ENCODE measurements around the gene POMT1.

The POMT1 gene

DNA sequence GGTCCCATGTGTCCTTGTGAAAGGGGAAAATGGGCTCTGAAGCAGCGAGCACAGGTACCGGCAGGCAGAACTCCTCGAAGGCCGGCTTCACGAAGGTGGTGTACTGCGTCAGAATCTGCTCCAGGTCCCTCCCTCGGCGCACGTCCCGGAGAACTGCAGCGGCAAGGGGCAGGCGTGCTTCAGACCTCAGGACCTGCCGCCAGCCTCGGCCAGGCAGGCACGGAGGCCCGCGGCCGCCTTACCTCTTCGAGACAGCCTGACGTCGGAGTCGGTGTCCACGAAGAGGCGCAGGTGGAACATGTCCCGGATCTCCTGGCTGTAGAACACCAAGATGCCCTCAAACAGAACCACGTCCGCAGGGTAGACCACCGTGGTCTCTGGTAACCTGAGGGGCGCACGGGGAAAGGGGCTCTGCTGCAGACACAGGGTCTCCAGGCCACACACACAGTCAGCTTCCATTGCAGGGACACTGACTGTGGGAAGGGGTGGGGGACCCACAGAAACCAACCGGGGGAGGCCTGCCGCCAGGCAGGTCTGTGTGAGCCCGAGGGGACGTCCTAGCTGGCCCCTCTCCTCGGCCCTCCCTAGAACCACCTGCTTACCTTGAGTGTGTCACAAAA is 26.3 kb downstream of the POMT1 start:
- Histone ChIP-seq H3K27ac (ENCODE audit: low read length) (no peak overlapping the region), H3K4me1 (ENCODE audit: insufficient read depth, low read length) (peaks cover 21% of the 10 kb centered on the region), H3K4me2 (ENCODE audit: insufficient read depth, low read length) (peak overlapping the region; percentile 69), H3K9ac (ENCODE audit: low read depth, low read length) (peak overlapping the region; percentile 60; the same call in 1 of the 2 replicates), H4K20me1 (ENCODE audit: insufficient read depth, low read length) (peaks cover 15% of the 10 kb centered on the region; the same call in 1 of the 2 replicates), H3K36me3 (ENCODE audit: insufficient read depth, low read length) (peaks cover 62% of the 10 kb centered on the region), H3K9me3 (ENCODE audit: insufficient read depth, low read length, severe bottlenecking) (no peaks in the 10 kb centered on the region), H3K27me3 (ENCODE audit: insufficient read depth, low read length, poor library complexity) (no peaks in the 10 kb centered on the region), H2AFZ (ENCODE audit: low read depth, low read length) (no peak overlapping the region), H3K79me2 (ENCODE audit: insufficient read depth, low read length) (peaks cover 25% of the 10 kb centered on the region), H3K4me3 (ENCODE audit: low read depth in 1 of 2, low read length in 2 of 2) (peak overlapping the region in 1 of 2 experiments; percentile 59; a peak in 1 of 4 replicates)
- DNase-seq (no peak), ATAC-seq (ENCODE audit: insufficient read depth, low read depth) (no peak)
- TF ChIP-seq EZH2 (IDR thresholded peaks at IDR 0.05; ENCODE audit: borderline replicate concordance, low read depth, low read length, severe bottlenecking) (no peak), CTCF (IDR thresholded peaks at IDR 0.05; ENCODE audit: borderline replicate concordance, extremely low read depth, low read length, poor library complexity, severe bottlenecking) (no peak)

GRCh38 chr9:131529597-131530545 is 27.2 kb downstream of the POMT1 start:
- no peak for TF ChIP-seq CTCF (IDR thresholded peaks at IDR 0.05; ENCODE audit: borderline replicate concordance, extremely low read depth, low read length, poor library complexity, severe bottlenecking)
- TF ChIP-seq EZH2 (IDR thresholded peaks at IDR 0.05; ENCODE audit: borderline replicate concordance, low read depth, low read length, severe bottlenecking), result no peak
- Histone ChIP-seq H3K4me2 (ENCODE audit: insufficient read depth, low read length) (peak overlapping the region; percentile 69), H3K4me1 (ENCODE audit: insufficient read depth, low read length) (peaks cover 27% of the 10 kb centered on the region), H3K9ac (ENCODE audit: low read depth, low read length) (peak overlapping the region; percentile 60), H3K9me3 (ENCODE audit: insufficient read depth, low read length, severe bottlenecking) (no peaks in the 10 kb centered on the region), H3K4me3 (ENCODE audit: low read depth in 1 of 2, low read length in 2 of 2) (peak overlapping the region; percentile 59 to 75; a peak in 3 of 4 replicates), H3K27ac (ENCODE audit: low read length) (peak overlapping the region; percentile 38), H3K79me2 (ENCODE audit: insufficient read depth, low read length) (peaks cover 25% of the 10 kb centered on the region), H3K36me3 (ENCODE audit: insufficient read depth, low read length) (peaks cover 53% of the 10 kb centered on the region), H2AFZ (ENCODE audit: low read depth, low read length) (no peak overlapping the region), H3K27me3 (ENCODE audit: insufficient read depth, low read length, poor library complexity) (no peaks in the 10 kb centered on the region), H4K20me1 (ENCODE audit: insufficient read depth, low read length) (peaks cover 15% of the 10 kb centered on the region; the same call in 1 of the 2 replicates)
- DNase-seq (no peak), ATAC-seq (ENCODE audit: insufficient read depth, low read depth) (no peak)

DNA sequence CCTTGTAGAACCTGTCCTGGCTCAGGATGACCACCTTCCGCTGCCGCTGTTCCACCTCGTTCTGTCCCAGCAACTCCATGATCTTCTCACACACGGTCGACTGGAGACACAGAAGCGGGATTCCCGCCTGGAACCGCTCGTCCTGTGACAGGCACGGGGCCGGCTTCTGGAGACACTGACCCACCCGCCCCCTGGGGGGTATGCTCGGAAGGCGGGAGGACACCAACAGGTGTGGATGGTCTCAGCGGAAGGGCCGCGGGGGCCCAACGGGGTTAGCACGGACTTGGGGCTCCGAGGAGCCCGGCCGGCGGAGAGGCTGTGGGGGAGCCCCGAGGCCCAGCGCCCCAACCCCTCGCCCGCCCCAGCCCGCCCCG is 27.8 kb downstream of the POMT1 start:
- peak; percentile 28 for TF ChIP-seq CTCF (IDR thresholded peaks at IDR 0.05; ENCODE audit: borderline replicate concordance, extremely low read depth, low read length, poor library complexity, severe bottlenecking)
- no peak for TF ChIP-seq EZH2 (IDR thresholded peaks at IDR 0.05; ENCODE audit: borderline replicate concordance, low read depth, low read length, severe bottlenecking)
- DNase-seq, result peak; percentile 22
- peak; percentile 17; the same call in 2 of the 3 replicates for ATAC-seq (ENCODE audit: insufficient read depth, low read depth)

More for the DNA sequence above, 27.8 kb downstream of the POMT1 start:
- peaks cover 33% of the 10 kb centered on the region for H3K4me1 ChIP-seq (ENCODE audit: insufficient read depth, low read length)
- peak overlapping the region; percentile 69 for H3K4me2 ChIP-seq (ENCODE audit: insufficient read depth, low read length)
- H3K9me3 ChIP-seq (ENCODE audit: insufficient read depth, low read length, severe bottlenecking), result no peaks in the 10 kb centered on the region
- peaks cover 15% of the 10 kb centered on the region; the same call in 1 of the 2 replicates for H4K20me1 ChIP-seq (ENCODE audit: insufficient read depth, low read length)
- no peaks in the 10 kb centered on the region for H3K27me3 ChIP-seq (ENCODE audit: insufficient read depth, low read length, poor library complexity)
- H3K27ac ChIP-seq (ENCODE audit: low read length), result peak overlapping the region; percentile 38
- peaks cover 25% of the 10 kb centered on the region for H3K79me2 ChIP-seq (ENCODE audit: insufficient read depth, low read length)
- H2AFZ ChIP-seq (ENCODE audit: low read depth, low read length), result peak overlapping the region; percentile 86
- H3K9ac ChIP-seq (ENCODE audit: low read depth, low read length), result peak overlapping the region; percentile 60
- H3K4me3 ChIP-seq (ENCODE audit: low read depth in 1 of 2, low read length in 2 of 2), result peak overlapping the region; percentile 59 to 75; a peak in 3 of 4 replicates
- H3K36me3 ChIP-seq (ENCODE audit: insufficient read depth, low read length), result peaks cover 47% of the 10 kb centered on the region
